Measurements from ENCODE around the gene MYO1D. TPM values are rescaled to one million over a fixed set of nuclear protein-coding genes. Genes with fewer than 3 reads are reported as not detected.

MYO1D gene
- total and polyA plus RNA-seq, 2 donors (not counting 1 experiment from before 2014, with no cell fraction given) = 5.4 to 26.7 TPM

GRCh38 chr17:32855620-32856019 is 21.3 kb downstream of the MYO1D start:
- no peak for TF ChIP-seq EZH2 (IDR thresholded peaks at IDR 0.05; ENCODE audit: borderline replicate concordance, insufficient read depth, low read depth, low read length, poor library complexity, severe bottlenecking)
- TF ChIP-seq, protein P1, sequence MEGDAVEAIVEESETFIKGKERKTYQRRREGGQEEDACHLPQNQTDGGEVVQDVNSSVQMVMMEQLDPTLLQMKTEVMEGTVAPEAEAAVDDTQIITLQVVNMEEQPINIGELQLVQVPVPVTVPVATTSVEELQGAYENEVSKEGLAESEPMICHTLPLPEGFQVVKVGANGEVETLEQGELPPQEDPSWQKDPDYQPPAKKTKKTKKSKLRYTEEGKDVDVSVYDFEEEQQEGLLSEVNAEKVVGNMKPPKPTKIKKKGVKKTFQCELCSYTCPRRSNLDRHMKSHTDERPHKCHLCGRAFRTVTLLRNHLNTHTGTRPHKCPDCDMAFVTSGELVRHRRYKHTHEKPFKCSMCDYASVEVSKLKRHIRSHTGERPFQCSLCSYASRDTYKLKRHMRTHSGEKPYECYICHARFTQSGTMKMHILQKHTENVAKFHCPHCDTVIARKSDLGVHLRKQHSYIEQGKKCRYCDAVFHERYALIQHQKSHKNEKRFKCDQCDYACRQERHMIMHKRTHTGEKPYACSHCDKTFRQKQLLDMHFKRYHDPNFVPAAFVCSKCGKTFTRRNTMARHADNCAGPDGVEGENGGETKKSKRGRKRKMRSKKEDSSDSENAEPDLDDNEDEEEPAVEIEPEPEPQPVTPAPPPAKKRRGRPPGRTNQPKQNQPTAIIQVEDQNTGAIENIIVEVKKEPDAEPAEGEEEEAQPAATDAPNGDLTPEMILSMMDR (IDR thresholded peaks at IDR 0.05) = no peak
- no peaks in the 10 kb centered on the region for H4K20me1 ChIP-seq (ENCODE audit: control insufficient read depth, insufficient read depth, low read length, poor library complexity, severe bottlenecking)
- no peaks in the 10 kb centered on the region for H3K9me3 ChIP-seq (ENCODE audit: control extremely low read depth in 1 of 3, control insufficient read depth in 2 of 3, insufficient read depth in 1 of 3, low read length in 2 of 3)
- H3K4me2 ChIP-seq (replicated peaks; ENCODE audit: low read depth, low read length, poor library complexity, severe bottlenecking) = no peak overlapping the region
- no peak overlapping the region for H3K27ac ChIP-seq (ENCODE audit: low read length in 2 of 2)
- no peaks in the 10 kb centered on the region for H3K4me1 Mint-ChIP-seq
- peaks cover 2% of the 10 kb centered on the region for H3K27me3 Mint-ChIP-seq
- H3K9me3 Mint-ChIP-seq (ENCODE audit: insufficient read depth) = no peaks in the 10 kb centered on the region
- no peaks in the 10 kb centered on the region for H3K4me1 ChIP-seq (ENCODE audit: control insufficient read depth in 2 of 2, insufficient read depth in 2 of 2, low read length in 2 of 2)
- ATAC-seq (ENCODE audit: low read depth) = no peak
- H3K79me2 ChIP-seq (ENCODE audit: control insufficient read depth, insufficient read depth, low read length) = no peaks in the 10 kb centered on the region
- H3K27ac Mint-ChIP-seq = no peak overlapping the region
- H2AFZ ChIP-seq (ENCODE audit: insufficient read depth, low read depth, low read length, poor library complexity, severe bottlenecking) = no peak overlapping the region
- H3K4me3 ChIP-seq (ENCODE audit: control extremely low read depth in 1 of 5, extremely low read depth in 1 of 5, insufficient read depth in 1 of 5, low read depth in 2 of 5, low read length in 4 of 5) = no peak overlapping the region
- no CpG with 5 or more reads among the region's 3 CpGs for WGBS (ENCODE audit: insufficient coverage)
- H3K27me3 ChIP-seq (replicated peaks in 1 of 4; ENCODE audit: control extremely low read depth in 1 of 4, control insufficient read depth in 3 of 4, insufficient read depth in 4 of 4, low read length in 3 of 4) = no peaks in the 10 kb centered on the region
- intact Hi-C loops (cut with micrococcal nuclease) = no loop called here
- ChIA-PET CTCF (interaction anchor here (1.4 to 3.2 kb wide), 3 partner anchors 12 to 72 kb away, joined by 4 to 19 read pairs (median 4); no protein-coding TSS in a partner anchor), POLR2A (no interaction called here)
- H3K9ac ChIP-seq (ENCODE audit: low read length) = no peak overlapping the region
- H3K4me3 Mint-ChIP-seq = no peak overlapping the region
- H3K36me3 ChIP-seq (replicated peaks in 1 of 2; ENCODE audit: control extremely low read depth in 1 of 2, control insufficient read depth in 1 of 2, extremely low read depth in 1 of 2, insufficient read depth in 2 of 2, low read length in 1 of 2) = no peaks in the 10 kb centered on the region
- no peak for DNase-seq

DNA sequence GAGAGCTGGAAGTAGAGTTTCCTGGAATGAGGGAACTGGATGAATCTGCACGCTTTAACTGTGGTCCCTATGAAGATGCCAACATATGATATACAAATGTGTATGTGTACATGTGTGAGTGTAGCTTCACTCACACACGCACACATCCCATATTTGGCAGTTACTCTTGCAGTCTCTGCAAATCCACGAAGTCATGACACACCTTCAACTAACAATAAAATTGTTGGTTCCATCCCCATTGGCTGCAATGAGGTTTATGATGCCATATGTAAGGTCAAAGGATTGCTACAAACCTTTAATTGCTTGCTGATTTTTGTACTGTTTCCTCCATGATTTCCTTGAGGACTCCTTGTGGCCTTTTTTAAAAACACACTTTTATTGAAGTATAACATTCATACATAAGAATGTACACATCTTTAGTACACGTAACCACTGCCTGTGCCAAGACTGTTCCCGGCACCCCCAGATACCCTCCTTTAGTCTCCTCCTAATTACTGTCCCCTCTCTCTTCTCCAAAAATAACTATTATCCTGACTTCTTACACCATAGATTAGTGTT is 22.0 kb downstream of the MYO1D start:
- intact Hi-C loops (cut with micrococcal nuclease) = no loop called here
- CTCF ChIA-PET = interaction anchor here (1.0 to 3.2 kb wide), 5 partner anchors 12 to 74 kb away, joined by 4 to 19 read pairs (median 4); no protein-coding TSS in a partner anchor
- Mint-ChIP-seq H3K27ac (no peak overlapping the region), H3K9me3 (ENCODE audit: insufficient read depth) (no peaks in the 10 kb centered on the region), H3K27me3 (peaks cover 2% of the 10 kb centered on the region), H3K4me1 (no peaks in the 10 kb centered on the region), H3K4me3 (no peak overlapping the region)
- Histone ChIP-seq H3K27me3 (replicated peaks in 1 of 4; ENCODE audit: control extremely low read depth in 1 of 4, control insufficient read depth in 3 of 4, insufficient read depth in 4 of 4, low read length in 3 of 4) (no peaks in the 10 kb centered on the region), H3K4me1 (ENCODE audit: control insufficient read depth in 2 of 2, insufficient read depth in 2 of 2, low read length in 2 of 2) (no peaks in the 10 kb centered on the region), H3K79me2 (ENCODE audit: control insufficient read depth, insufficient read depth, low read length) (no peaks in the 10 kb centered on the region), H4K20me1 (ENCODE audit: control insufficient read depth, insufficient read depth, low read length, poor library complexity, severe bottlenecking) (no peaks in the 10 kb centered on the region), H2AFZ (ENCODE audit: insufficient read depth, low read depth, low read length, poor library complexity, severe bottlenecking) (no peak overlapping the region), H3K9ac (ENCODE audit: low read length) (no peak overlapping the region), H3K4me2 (replicated peaks; ENCODE audit: low read depth, low read length, poor library complexity, severe bottlenecking) (no peak overlapping the region), H3K27ac (ENCODE audit: low read length in 2 of 2) (no peak overlapping the region), H3K36me3 (replicated peaks in 1 of 2; ENCODE audit: control extremely low read depth in 1 of 2, control insufficient read depth in 1 of 2, extremely low read depth in 1 of 2, insufficient read depth in 2 of 2, low read length in 1 of 2) (no peaks in the 10 kb centered on the region), H3K4me3 (ENCODE audit: control extremely low read depth in 1 of 5, extremely low read depth in 1 of 5, insufficient read depth in 1 of 5, low read depth in 2 of 5, low read length in 4 of 5) (no peak overlapping the region), H3K9me3 (ENCODE audit: control extremely low read depth in 1 of 3, control insufficient read depth in 2 of 3, insufficient read depth in 1 of 3, low read length in 2 of 3) (no peaks in the 10 kb centered on the region)
- DNase-seq (no peak), ATAC-seq (ENCODE audit: low read depth) (no peak)
- 100% methylated on average over 1 of the region's 5 CpGs for WGBS (ENCODE audit: insufficient coverage)
- TF ChIP-seq, protein P1 (IDR thresholded peaks at IDR 0.05) = no peak
- no peak for TF ChIP-seq EZH2 (IDR thresholded peaks at IDR 0.05; ENCODE audit: borderline replicate concordance, insufficient read depth, low read depth, low read length, poor library complexity, severe bottlenecking)
- POLR2A ChIA-PET = no interaction called here
